Epithelial cell of esophagus (primary cell): ENCODE results near the gene MUC5AC.
"Not testable (repeated sequence)": the region's sequence is repeated elsewhere in the genome, so short reads cannot be mapped to it uniquely, and the experiment has no call there.

Source experiments
- DNase-seq: peaks from one replicate; pipeline ENCODE4 v3.0.0; 2010; ENCODE audit warnings: low read depth
- H3K4me3 ChIP-seq: 2 replicates; pipeline ENCODE4 v1.5.1; 2011; ENCODE audit warnings: mild to moderate bottlenecking, low read length, control low read depth
- TF ChIP-seq, protein P1 (sequence below): IDR thresholded peaks from 2 replicates; pipeline ENCODE4 v1.5.1; 2011; ENCODE audit warnings: low read depth, mild to moderate bottlenecking, low read length, control low read depth, inconsistent platforms; ENCODE audit not compliant: insufficient read depth; ENCODE audit errors: missing control alignments

Gene MUC5AC

GRCh38 chr11:1171985-1172728 is 14.4 kb downstream of the MUC5AC start:
- TF ChIP-seq, protein P1, sequence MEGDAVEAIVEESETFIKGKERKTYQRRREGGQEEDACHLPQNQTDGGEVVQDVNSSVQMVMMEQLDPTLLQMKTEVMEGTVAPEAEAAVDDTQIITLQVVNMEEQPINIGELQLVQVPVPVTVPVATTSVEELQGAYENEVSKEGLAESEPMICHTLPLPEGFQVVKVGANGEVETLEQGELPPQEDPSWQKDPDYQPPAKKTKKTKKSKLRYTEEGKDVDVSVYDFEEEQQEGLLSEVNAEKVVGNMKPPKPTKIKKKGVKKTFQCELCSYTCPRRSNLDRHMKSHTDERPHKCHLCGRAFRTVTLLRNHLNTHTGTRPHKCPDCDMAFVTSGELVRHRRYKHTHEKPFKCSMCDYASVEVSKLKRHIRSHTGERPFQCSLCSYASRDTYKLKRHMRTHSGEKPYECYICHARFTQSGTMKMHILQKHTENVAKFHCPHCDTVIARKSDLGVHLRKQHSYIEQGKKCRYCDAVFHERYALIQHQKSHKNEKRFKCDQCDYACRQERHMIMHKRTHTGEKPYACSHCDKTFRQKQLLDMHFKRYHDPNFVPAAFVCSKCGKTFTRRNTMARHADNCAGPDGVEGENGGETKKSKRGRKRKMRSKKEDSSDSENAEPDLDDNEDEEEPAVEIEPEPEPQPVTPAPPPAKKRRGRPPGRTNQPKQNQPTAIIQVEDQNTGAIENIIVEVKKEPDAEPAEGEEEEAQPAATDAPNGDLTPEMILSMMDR: no peak
- no peak for DNase-seq
- H3K4me3 ChIP-seq: no peak overlapping the region

DNA sequence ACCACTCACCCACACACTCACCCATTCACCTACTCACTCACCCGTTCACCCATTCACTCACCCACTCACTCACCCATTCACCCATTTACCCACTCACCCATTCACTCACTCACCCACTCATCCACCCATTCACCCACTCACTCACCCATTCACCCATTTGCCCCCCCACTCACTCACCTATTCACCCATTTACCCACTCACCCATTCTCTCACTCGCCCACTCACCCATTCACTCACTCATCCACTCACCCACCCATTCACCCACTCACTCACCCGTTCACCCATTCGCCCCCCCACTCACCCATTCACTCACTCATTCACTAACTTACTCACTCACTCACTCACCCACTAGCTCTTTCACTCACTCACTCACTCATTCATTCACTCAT is 15.0 kb downstream of the MUC5AC start:
- TF ChIP-seq, protein P1: no peak
- no peak overlapping the region for H3K4me3 ChIP-seq
- no peak for DNase-seq

GRCh38 chr11:1173396-1173795 is 15.6 kb downstream of the MUC5AC start:
- H3K4me3 ChIP-seq: not testable (repeated sequence)

DNA sequence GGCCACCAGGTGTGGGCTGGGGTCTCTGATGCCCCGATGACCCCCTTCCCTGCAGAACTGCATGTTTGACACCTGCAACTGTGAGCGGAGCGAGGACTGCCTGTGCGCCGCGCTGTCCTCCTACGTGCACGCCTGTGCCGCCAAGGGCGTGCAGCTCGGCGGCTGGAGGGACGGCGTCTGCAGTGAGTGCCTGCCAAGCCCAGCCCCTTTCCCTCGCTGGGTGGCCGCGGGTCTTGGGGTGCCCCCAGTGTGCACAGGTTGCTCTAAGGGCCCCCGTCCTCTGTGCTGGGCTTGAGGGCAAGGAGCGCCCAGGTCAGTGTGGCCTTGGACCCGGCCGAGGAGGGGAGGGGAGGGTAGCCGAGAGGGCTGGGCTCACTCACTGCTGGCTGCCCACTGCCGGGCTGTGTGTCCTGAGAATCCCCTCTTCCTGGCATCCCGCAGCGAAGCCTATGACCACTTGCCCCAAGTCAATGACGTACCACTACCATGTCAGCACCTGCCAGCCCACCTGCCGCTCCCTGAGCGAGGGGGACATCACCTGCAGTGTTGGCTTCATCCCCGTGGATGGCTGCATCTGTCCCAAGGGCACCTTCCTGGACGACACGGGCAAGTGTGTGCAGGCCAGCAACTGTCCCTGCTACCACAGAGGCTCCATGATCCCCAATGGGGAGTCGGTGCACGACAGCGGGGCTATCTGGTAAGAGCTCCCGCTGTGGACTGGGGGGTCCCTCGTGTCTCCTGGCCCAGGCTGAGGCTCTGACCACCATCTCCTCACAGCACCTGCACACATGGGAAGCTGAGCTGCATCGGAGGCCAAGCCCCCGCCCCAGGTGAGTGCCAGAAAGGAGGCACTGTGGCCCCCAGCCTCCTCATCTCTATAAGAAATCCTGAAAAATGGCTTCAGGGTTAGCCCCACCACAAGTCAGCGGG is 17.0 kb downstream of the MUC5AC start:
- H3K4me3 ChIP-seq: no peak overlapping the region
- TF ChIP-seq, protein P1: no peak
- DNase-seq: no peak

More at GRCh38 chr11:1173396-1173795, 15.6 kb downstream of the MUC5AC start:
- not testable (repeated sequence) for DNase-seq

DNA sequence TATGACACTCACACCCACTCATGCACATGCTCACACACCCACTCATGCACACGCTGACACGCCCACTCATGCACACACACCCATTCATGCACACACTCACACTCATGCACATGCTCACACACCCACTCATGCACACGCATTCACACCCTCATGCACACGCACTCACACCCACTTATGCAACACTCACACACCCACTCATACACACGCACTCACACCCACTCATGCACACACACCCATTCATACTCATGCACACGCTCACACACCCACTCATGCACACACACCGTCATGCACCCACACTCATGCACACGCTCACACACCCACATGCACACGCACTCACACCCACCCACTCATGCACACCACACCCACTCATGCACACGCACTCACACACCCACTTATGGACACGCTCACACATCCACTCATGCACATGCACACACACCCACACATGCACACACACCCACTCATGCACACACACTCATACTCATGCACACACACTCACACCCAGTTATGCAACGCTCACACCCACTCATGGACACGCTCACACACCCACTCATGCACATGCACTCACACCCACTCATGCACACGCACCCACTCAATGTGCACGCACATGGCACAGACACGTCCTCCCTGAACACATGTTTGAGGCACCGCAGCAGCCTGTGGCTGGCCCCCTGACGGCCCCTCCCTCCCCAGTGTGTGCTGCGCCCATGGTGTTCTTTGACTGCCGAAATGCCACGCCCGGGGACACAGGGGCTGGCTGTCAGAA is 17.9 kb downstream of the MUC5AC start:
- H3K4me3 ChIP-seq: no peak overlapping the region
- DNase-seq: no peak
- TF ChIP-seq, protein P1: no peak

DNA sequence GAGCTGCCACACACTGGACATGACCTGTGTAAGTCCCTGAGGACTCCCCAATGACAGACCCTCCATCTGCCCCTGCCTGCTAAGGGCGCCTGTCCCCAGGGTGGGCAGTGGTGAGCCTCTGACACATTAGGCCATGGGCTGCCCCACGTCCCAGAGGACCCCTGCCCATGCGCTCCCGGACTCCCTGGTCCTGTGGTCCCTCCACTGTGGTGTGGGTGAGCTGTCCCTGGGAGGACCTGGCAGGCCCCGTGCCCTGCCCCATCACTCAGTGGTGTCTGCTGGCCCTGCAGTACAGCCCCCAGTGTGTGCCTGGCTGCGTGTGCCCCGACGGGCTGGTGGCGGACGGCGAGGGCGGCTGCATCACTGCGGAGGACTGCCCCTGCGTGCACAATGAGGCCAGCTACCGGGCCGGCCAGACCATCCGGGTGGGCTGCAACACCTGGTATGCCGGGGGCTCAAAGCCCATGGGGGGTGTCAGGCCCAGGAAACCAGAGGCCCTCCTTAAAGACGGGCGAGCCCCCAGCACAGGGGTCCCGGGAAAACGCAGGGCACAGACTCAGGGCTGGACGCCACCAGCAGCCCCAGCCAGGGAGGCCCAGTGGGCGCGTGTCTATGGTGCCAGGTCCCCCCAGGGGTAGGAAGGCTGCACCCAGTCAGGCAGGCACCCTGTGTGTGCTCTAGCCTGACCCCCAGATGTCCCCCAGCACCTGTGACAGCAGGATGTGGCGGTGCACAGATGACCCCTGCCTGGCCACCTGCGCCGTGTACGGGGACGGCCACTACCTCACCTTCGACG is 18.7 kb downstream of the MUC5AC start:
- H3K4me3 ChIP-seq: no peak overlapping the region
- no peak for DNase-seq
- TF ChIP-seq, protein P1: no peak
